Bladder microvascular endothelial cell (primary cell): ENCODE measurements around the gene MYO1H. TPM values are rescaled to one million over a fixed set of nuclear protein-coding genes. Genes with fewer than 3 reads are reported as not detected.

Experiments
- total RNA-seq: library from RNA; depleted of rRNA; stranded (reverse); fragments of >200 nt; gene quantifications from 2 replicates; pipeline ENCODE4 v1.2.3, GENCODE V29; 2014

MYO1H gene, protein sequence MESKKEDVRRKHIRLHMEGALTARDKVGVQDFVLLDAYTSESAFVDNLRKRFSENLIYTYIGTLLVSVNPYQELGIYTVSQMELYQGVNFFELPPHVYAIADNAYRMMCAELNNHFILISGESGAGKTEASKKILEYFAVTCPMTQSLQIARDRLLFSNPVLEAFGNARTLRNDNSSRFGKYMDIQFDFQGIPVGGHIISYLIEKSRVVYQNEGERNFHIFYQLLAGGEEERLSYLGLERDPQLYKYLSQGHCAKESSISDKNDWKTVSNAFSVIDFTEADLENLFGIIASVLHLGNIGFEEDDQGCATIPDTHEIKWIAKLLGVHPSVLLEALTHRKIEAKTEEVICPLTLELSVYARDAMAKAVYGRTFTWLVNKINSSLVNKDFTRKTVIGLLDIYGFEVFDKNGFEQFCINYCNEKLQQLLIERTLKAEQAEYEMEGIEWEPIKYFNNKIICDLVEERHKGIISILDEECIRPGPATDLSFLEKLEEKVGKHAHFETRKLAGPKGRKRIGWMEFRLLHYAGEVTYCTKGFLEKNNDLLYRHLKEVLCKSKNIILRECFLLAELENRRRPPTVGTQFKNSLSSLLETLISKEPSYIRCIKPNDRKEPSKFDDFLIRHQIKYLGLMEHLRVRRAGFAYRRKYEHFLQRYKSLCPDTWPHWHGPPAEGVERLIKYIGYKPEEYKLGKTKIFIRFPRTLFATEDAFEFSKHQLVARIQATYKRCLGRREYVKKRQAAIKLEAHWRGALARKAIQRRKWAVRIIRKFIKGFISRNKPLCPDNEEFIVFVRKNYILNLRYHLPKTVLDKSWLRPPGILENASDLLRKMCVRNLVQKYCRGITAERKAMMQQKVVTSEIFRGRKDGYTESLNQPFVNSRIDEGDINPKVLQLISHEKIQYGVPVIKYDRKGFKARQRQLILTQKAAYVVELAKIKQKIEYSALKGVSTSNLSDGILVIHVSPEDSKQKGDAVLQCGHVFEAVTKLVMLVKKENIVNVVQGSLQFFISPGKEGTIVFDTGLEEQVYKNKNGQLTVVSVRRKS
- not detected in 2 replicates for total RNA-seq

DNA sequence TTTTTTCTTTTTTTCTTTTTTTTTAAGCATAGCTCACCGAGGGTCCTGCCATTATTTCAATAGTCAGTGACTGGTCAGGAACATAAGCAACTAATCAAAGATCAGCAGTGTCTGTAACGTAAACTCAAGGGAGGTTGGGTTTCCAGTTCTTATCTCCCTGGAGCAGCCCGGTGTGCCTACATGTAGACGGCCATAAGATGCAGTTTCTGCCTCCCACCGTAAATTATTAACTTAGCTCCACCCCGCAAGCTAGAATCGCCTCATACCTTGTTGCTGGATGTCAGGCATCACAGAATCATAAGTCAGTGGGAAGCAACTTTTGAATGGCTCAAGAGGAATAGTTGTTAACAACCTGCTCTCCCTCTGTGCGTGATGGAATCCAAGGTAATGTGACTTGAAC is at the start of gene MYO1H:
Gene MYO1H (plus strand): TSS at position 312 of the 400 bp plus-strand sequence. CDS start 61 bp downstream, at position 373.

DNA sequence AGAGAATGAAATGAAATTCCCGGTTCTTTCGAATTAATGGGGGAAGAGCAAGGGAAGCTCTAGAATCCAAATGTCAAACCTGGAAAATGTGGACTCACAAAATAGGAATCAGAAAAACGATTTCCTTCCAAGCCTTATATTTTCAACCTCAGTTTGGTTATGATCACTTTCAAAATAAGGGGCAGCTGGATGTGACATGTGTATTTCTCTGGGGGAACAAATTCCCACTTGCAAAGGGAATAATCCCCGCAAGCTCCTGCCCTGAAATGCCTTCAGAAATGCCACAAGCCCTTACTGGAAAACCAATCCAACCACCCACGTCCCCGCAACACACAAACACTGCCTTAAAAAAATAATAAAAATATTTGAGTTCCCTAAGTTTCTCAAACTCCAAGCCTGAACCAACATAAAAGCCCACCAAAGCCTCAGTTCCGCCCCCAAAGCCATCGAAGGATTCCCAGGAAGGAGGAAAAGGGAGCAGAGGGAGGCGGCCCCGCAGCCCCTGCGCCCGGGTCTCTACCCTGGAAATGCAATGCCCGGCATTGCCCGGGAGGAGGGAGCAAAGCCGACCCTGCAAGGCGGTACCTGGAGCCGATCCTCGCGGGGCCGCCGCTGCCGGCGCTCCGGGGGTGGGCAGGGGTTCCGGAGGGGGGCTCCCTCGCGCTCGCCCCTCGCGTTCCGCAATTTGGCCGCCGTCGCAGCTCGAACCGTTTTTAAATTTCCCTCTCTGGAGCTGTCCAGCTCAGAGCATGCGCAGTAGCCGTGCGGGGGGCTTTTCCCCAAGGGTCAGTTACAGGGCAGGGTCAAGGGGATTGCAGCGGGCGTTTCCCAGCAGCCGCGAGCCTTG is 38.9 kb upstream of the MYO1H start, which contains the start of gene FOXN4:
Gene FOXN4 (minus strand): TSS at position 751 of the 847 bp plus-strand sequence. CDS start 963 bp downstream, outside the sequence.

DNA sequence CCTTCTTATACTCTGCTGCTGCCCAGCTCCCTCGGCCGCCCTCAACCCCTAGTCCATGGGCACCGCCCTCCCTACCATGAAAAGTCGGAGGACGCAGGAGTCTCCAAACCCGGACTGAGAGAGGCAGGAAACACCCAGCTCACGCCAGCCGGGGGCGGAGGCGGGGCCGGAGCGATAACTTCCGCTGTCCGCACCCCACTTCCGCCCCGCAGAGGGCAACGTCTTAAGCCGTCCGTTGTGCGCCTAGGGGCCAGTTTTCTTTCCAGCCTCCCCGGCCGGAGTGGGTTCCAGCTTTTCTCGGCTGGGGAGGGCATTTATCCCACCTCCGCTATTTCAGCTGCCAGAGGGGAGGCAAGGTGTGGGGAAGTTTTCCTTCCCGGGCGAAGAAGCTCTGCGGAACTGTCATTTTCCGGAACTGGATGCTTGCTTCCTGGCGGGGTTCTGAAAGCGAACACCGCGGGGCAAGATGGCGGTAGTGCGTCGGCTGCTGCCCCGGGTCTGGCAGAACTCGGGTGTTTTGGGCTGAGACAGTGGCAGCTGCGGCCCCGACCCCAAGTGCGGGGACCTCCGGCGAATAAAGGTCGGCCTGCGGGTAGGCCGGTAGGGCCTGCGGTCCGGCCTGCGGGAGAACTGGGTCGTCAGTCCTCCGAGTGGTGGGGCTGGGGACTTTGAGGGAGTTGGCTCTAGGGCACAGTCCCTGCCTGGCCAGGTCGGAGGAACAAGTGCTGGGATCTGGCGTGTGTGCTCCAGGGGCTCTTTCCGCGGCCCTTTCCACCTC is 129.7 kb downstream of the MYO1H start, which contains the start of the genes KCTD10 and UBE3B:
Gene KCTD10 (minus strand): TSS at position 116 of the 778 bp plus-strand sequence. CDS start 38 bp downstream, at position 78.
Gene UBE3B (plus strand): TSS at position 450 of the 778 bp plus-strand sequence. CDS start 5,918 bp downstream, outside the sequence.

Other genes starting within 250 kb of the MYO1H start
- gene ACACB, start 231.3 kb upstream of the MYO1H start, total RNA-seq = 2.5 and 3.6 TPM in 2 replicates
- gene FOXN4, start 38.6 kb upstream of the MYO1H start, total RNA-seq = not detected in 2 replicates
- 72.2 and 81.9 TPM in 2 replicates for gene KCTD10, start 129.4 kb downstream of the MYO1H start, total RNA-seq
- 18.0 and 52.7 TPM in 2 replicates for gene UBE3B, start 129.7 kb downstream of the MYO1H start, total RNA-seq
- 11.8 and 27.4 TPM in 2 replicates for gene MMAB, start 225.6 kb downstream of the MYO1H start, total RNA-seq
- 11.1 and 17.8 TPM in 2 replicates for gene MVK, start 225.9 kb downstream of the MYO1H start, total RNA-seq